ENCODE results near the gene USP17L17. TPM values are rescaled to one million over a fixed set of nuclear protein-coding genes. Genes with fewer than 3 reads are reported as not detected.
"Not testable (repeated sequence)": the region's sequence is repeated elsewhere in the genome, so short reads cannot be mapped to it uniquely, and the experiment has no call there.

USP17L17 gene
- total RNA-seq, result not detected

DNA sequence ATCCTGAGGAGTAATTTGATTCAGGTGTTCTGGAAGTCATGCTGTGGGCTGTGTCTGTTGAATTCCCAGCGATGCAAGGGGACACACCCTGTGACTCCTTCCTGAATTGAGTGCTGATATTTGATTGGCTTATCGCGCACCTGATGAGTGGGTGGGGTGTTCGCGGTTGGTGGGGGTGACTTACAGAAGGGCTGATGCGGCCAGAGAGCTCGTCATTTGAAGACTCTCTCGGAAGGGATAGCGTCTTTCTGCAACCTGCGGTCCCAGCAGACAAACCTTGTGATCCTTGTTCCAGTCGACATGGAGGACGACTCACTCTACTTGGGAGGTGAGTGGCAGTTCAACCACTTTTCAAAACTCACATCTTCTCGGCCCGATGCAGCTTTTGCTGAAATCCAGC is at the start of gene USP17L17:
TSS of gene USP17L17 (plus strand) at position 301 of the 400 bp plus-strand sequence. CDS start at position 301, 0 bp downstream.
- H3K9ac ChIP-seq (ENCODE audit: low read depth in 1 of 3, low read length in 3 of 3); H3K4me1 ChIP-seq (ENCODE audit: control insufficient read depth in 3 of 3, insufficient read depth in 3 of 3, low read length in 3 of 3); H3K27me3 ChIP-seq (ENCODE audit: control insufficient read depth in 3 of 3, insufficient read depth in 3 of 3, low read length in 3 of 3); H3K27ac ChIP-seq (ENCODE audit: low read depth, low read length); H3K36me3 ChIP-seq (ENCODE audit: control insufficient read depth in 3 of 3, insufficient read depth in 3 of 3, low read length in 3 of 3); H3K4me3 ChIP-seq (ENCODE audit: low read length in 3 of 3); H3K9me3 ChIP-seq (ENCODE audit: control insufficient read depth in 3 of 3, low read length in 3 of 3): not testable (repeated sequence)

- not testable (repeated sequence) for H3K4me1 ChIP-seq (ENCODE audit: control insufficient read depth in 3 of 3, insufficient read depth in 3 of 3, low read length in 3 of 3); H3K4me3 ChIP-seq (ENCODE audit: low read length in 3 of 3); H3K9me3 ChIP-seq (ENCODE audit: control insufficient read depth in 3 of 3, low read length in 3 of 3); H3K36me3 ChIP-seq (ENCODE audit: control insufficient read depth in 3 of 3, insufficient read depth in 3 of 3, low read length in 3 of 3); H3K27ac ChIP-seq (ENCODE audit: low read depth, low read length); H3K27me3 ChIP-seq (ENCODE audit: control insufficient read depth in 3 of 3, insufficient read depth in 3 of 3, low read length in 3 of 3); H3K9ac ChIP-seq (ENCODE audit: low read depth in 1 of 3, low read length in 3 of 3)
Observed at GRCh38 chr4:9210357-9210756, 33.3 kb upstream of the USP17L17 start, which contains the start of gene USP17L10. Gene USP17L10 (plus strand): TSS chr4:9210657. CDS start chr4:9210657, 0 bp downstream.

- not testable (repeated sequence) for H3K27ac ChIP-seq (ENCODE audit: low read depth, low read length); H3K4me3 ChIP-seq (ENCODE audit: low read length in 3 of 3); H3K27me3 ChIP-seq (ENCODE audit: control insufficient read depth in 3 of 3, insufficient read depth in 3 of 3, low read length in 3 of 3); H3K4me1 ChIP-seq (ENCODE audit: control insufficient read depth in 3 of 3, insufficient read depth in 3 of 3, low read length in 3 of 3); H3K36me3 ChIP-seq (ENCODE audit: control insufficient read depth in 3 of 3, insufficient read depth in 3 of 3, low read length in 3 of 3); H3K9me3 ChIP-seq (ENCODE audit: control insufficient read depth in 3 of 3, low read length in 3 of 3); H3K9ac ChIP-seq (ENCODE audit: low read depth in 1 of 3, low read length in 3 of 3)
Observed at GRCh38 chr4:9214701-9215100, 29.0 kb upstream of the USP17L17 start.

GRCh38 chr4:9215105-9215504 is 28.6 kb upstream of the USP17L17 start, which contains the start of gene USP17L11:
Gene USP17L11 (plus strand): TSS chr4:9215405. CDS start chr4:9215405, 0 bp downstream.
- not testable (repeated sequence) for H3K4me3 ChIP-seq (ENCODE audit: low read length in 3 of 3); H3K27ac ChIP-seq (ENCODE audit: low read depth, low read length); H3K4me1 ChIP-seq (ENCODE audit: control insufficient read depth in 3 of 3, insufficient read depth in 3 of 3, low read length in 3 of 3); H3K9me3 ChIP-seq (ENCODE audit: control insufficient read depth in 3 of 3, low read length in 3 of 3); H3K27me3 ChIP-seq (ENCODE audit: control insufficient read depth in 3 of 3, insufficient read depth in 3 of 3, low read length in 3 of 3); H3K36me3 ChIP-seq (ENCODE audit: control insufficient read depth in 3 of 3, insufficient read depth in 3 of 3, low read length in 3 of 3); H3K9ac ChIP-seq (ENCODE audit: low read depth in 1 of 3, low read length in 3 of 3)

DNA sequence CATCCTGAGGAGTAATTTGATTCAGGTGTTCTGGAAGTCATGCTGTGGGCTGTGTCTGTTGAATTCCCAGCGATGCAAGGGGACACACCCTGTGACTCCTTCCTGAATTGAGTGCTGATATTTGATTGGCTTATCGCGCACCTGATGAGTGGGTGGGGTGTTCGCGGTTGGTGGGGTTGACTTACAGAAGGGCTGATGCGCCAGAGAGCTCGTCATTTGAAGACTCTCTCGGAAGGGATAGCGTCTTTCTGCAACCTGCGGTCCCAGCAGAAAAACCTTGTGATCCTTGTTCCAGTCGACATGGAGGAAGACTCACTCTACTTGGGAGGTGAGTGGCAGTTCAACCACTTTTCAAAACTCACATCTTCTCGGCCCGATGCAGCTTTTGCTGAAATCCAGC is 23.8 kb upstream of the USP17L17 start, which contains the start of gene USP17L12:
TSS of gene USP17L12 (plus strand) at position 301 of the 400 bp plus-strand sequence. CDS start at position 301, 0 bp downstream.
- H3K27ac ChIP-seq (ENCODE audit: low read depth, low read length); H3K4me1 ChIP-seq (ENCODE audit: control insufficient read depth in 3 of 3, insufficient read depth in 3 of 3, low read length in 3 of 3); H3K36me3 ChIP-seq (ENCODE audit: control insufficient read depth in 3 of 3, insufficient read depth in 3 of 3, low read length in 3 of 3); H3K27me3 ChIP-seq (ENCODE audit: control insufficient read depth in 3 of 3, insufficient read depth in 3 of 3, low read length in 3 of 3); H3K4me3 ChIP-seq (ENCODE audit: low read length in 3 of 3); H3K9me3 ChIP-seq (ENCODE audit: control insufficient read depth in 3 of 3, low read length in 3 of 3); H3K9ac ChIP-seq (ENCODE audit: low read depth in 1 of 3, low read length in 3 of 3): not testable (repeated sequence)

DNA sequence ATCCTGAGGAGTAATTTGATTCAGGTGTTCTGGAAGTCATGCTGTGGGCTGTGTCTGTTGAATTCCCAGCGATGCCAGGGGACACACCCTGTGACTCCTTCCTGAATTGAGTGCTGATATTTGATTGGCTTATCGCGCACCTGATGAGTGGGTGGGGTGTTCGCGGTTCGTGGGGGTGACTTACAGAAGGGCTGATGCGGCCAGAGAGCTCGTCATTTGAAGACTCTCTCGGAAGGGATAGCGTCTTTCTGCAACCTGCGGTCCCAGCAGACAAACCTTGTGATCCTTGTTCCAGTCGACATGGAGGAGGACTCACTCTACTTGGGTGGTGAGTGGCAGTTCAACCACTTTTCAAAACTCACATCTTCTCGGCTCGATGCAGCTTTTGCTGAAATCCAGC is 19.1 kb upstream of the USP17L17 start, which contains the start of gene USP17L13:
TSS of gene USP17L13 (plus strand) at position 301 of the 400 bp plus-strand sequence. CDS start at position 301, 0 bp downstream.
- H3K27me3 ChIP-seq (ENCODE audit: control insufficient read depth in 3 of 3, insufficient read depth in 3 of 3, low read length in 3 of 3); H3K27ac ChIP-seq (ENCODE audit: low read depth, low read length); H3K9ac ChIP-seq (ENCODE audit: low read depth in 1 of 3, low read length in 3 of 3); H3K9me3 ChIP-seq (ENCODE audit: control insufficient read depth in 3 of 3, low read length in 3 of 3); H3K4me1 ChIP-seq (ENCODE audit: control insufficient read depth in 3 of 3, insufficient read depth in 3 of 3, low read length in 3 of 3); H3K4me3 ChIP-seq (ENCODE audit: low read length in 3 of 3); H3K36me3 ChIP-seq (ENCODE audit: control insufficient read depth in 3 of 3, insufficient read depth in 3 of 3, low read length in 3 of 3): not testable (repeated sequence)

DNA sequence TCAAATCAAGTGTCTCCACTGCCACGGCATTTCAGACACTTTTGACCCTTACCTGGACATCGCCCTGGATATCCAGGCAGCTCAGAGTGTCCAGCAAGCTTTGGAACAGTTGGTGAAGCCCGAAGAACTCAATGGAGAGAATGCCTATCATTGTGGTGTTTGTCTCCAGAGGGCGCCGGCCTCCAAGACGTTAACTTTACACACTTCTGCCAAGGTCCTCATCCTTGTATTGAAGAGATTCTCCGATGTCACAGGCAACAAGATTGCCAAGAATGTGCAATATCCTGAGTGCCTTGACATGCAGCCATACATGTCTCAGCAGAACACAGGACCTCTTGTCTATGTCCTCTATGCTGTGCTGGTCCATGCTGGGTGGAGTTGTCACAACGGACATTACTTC is 13.4 kb upstream of the USP17L17 start:
- H3K4me3 ChIP-seq (ENCODE audit: low read length in 3 of 3); H3K36me3 ChIP-seq (ENCODE audit: control insufficient read depth in 3 of 3, insufficient read depth in 3 of 3, low read length in 3 of 3); H3K4me1 ChIP-seq (ENCODE audit: control insufficient read depth in 3 of 3, insufficient read depth in 3 of 3, low read length in 3 of 3); H3K27me3 ChIP-seq (ENCODE audit: control insufficient read depth in 3 of 3, insufficient read depth in 3 of 3, low read length in 3 of 3); H3K9ac ChIP-seq (ENCODE audit: low read depth in 1 of 3, low read length in 3 of 3); H3K27ac ChIP-seq (ENCODE audit: low read depth, low read length); H3K9me3 ChIP-seq (ENCODE audit: control insufficient read depth in 3 of 3, low read length in 3 of 3): not testable (repeated sequence)

DNA sequence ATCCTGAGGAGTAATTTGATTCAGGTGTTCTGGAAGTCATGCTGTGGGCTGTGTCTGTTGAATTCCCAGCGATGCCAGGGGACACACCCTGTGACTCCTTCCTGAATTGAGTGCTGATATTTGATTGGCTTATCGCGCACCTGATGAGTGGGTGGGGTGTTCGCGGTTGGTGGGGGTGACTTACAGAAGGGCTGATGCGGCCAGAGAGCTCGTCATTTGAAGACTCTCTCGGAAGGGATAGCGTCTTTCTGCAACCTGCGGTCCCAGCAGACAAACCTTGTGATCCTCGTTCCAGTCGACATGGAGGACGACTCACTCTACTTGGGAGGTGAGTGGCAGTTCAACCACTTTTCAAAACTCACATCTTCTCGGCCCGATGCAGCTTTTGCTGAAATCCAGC is 9.6 kb upstream of the USP17L17 start, which contains the start of gene USP17L15:
TSS of gene USP17L15 (plus strand) at position 301 of the 400 bp plus-strand sequence. CDS start at position 301, 0 bp downstream.
- H3K27me3 ChIP-seq (ENCODE audit: control insufficient read depth in 3 of 3, insufficient read depth in 3 of 3, low read length in 3 of 3); H3K36me3 ChIP-seq (ENCODE audit: control insufficient read depth in 3 of 3, insufficient read depth in 3 of 3, low read length in 3 of 3); H3K9ac ChIP-seq (ENCODE audit: low read depth in 1 of 3, low read length in 3 of 3); H3K4me1 ChIP-seq (ENCODE audit: control insufficient read depth in 3 of 3, insufficient read depth in 3 of 3, low read length in 3 of 3); H3K27ac ChIP-seq (ENCODE audit: low read depth, low read length); H3K4me3 ChIP-seq (ENCODE audit: low read length in 3 of 3); H3K9me3 ChIP-seq (ENCODE audit: control insufficient read depth in 3 of 3, low read length in 3 of 3): not testable (repeated sequence)

DNA sequence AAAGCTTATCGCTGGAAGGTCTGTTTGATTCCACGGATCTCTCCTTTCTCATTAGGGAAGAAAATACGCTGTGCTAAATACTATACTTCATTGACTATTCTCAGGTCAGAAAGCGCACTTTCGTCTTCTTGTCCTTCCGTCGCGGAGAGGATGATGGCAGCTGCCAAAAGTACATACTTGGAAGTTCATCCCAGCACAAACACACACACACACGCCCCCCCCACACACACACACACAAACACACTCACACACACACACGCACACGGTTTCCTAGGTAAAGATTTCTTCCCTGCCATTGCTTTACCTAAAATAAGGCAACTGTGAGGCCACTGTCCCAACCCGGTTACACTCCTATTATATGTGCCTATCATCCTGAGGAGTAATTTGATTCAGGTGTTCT is 5.2 kb upstream of the USP17L17 start:
- H3K27me3 ChIP-seq (ENCODE audit: control insufficient read depth in 3 of 3, insufficient read depth in 3 of 3, low read length in 3 of 3); H3K9ac ChIP-seq (ENCODE audit: low read depth in 1 of 3, low read length in 3 of 3); H3K4me1 ChIP-seq (ENCODE audit: control insufficient read depth in 3 of 3, insufficient read depth in 3 of 3, low read length in 3 of 3); H3K4me3 ChIP-seq (ENCODE audit: low read length in 3 of 3); H3K27ac ChIP-seq (ENCODE audit: low read depth, low read length); H3K36me3 ChIP-seq (ENCODE audit: control insufficient read depth in 3 of 3, insufficient read depth in 3 of 3, low read length in 3 of 3); H3K9me3 ChIP-seq (ENCODE audit: control insufficient read depth in 3 of 3, low read length in 3 of 3): not testable (repeated sequence)

DNA sequence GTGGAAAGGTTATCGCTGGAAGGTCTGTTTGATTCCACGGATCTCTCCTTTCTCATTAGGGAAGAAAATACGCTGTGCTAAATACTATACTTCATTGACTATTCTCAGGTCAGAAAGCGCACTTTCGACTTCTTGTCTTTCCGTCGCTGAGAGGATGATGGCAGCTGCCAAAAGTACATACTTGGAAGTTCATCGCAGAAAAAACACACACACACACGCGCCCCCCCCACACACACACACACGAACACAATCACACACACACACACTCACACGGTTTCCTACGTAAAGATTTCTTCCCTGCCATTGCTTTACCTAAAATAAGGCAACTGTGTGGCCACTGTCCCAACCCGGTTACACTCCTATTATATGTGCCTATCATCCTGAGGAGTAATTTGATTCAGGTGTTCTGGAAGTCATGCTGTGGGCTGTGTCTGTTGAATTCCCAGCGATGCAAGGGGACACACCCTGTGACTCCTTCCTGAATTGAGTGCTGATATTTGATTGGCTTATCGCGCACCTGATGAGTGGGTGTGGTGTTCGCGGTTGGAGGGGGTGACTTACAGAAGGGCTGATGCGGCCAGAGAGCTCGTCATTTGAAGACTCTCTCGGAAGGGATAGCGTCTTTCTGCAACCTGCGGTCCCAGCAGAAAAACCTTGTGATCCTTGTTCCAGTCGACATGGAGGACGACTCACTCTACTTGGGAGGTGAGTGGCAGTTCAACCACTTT is 4.4 kb downstream of the USP17L17 start, which contains the start of gene USP17L18:
TSS of gene USP17L18 (plus strand) at position 678 of the 728 bp plus-strand sequence. CDS start at position 678, 0 bp downstream.
- not testable (repeated sequence) for H3K36me3 ChIP-seq (ENCODE audit: control insufficient read depth in 3 of 3, insufficient read depth in 3 of 3, low read length in 3 of 3); H3K9ac ChIP-seq (ENCODE audit: low read depth in 1 of 3, low read length in 3 of 3); H3K27me3 ChIP-seq (ENCODE audit: control insufficient read depth in 3 of 3, insufficient read depth in 3 of 3, low read length in 3 of 3); H3K4me1 ChIP-seq (ENCODE audit: control insufficient read depth in 3 of 3, insufficient read depth in 3 of 3, low read length in 3 of 3); H3K9me3 ChIP-seq (ENCODE audit: control insufficient read depth in 3 of 3, low read length in 3 of 3); H3K4me3 ChIP-seq (ENCODE audit: low read length in 3 of 3); H3K27ac ChIP-seq (ENCODE audit: low read depth, low read length)
